ENCODE results near the gene LMAN2L.

LMAN2L gene

GRCh38 chr2:96702098-96702785 lies 37.6 kb downstream of the LMAN2L start:
- DNase-seq, result peak; percentile 57

GRCh38 chr2:96701636-96702035 lies 38.2 kb downstream of the LMAN2L start:
- DNase-seq, result peak; percentile 42

GRCh38 chr2:96700086-96700485 lies 39.8 kb downstream of the LMAN2L start:
- DNase-seq, result peak; percentile 41

- DNase-seq, result peak; percentile 22
Measured at GRCh38 chr2:96699621-96700020, 40.2 kb downstream of the LMAN2L start.

GRCh38 chr2:96699021-96699420 lies 40.8 kb downstream of the LMAN2L start:
- peak; percentile 42 for DNase-seq

- DNase-seq, result peak; percentile 54
Measured at GRCh38 chr2:96698221-96698861, 41.5 kb downstream of the LMAN2L start.

GRCh38 chr2:96697476-96697875 lies 42.4 kb downstream of the LMAN2L start:
- DNase-seq, result no peak

GRCh38 chr2:96695602-96696001 lies 44.3 kb downstream of the LMAN2L start:
- peak; percentile 39 for DNase-seq

- DNase-seq, result peak; percentile 54
Measured at GRCh38 chr2:96694816-96695455, 44.9 kb downstream of the LMAN2L start.

- DNase-seq, result no peak
Measured at GRCh38 chr2:96694279-96694678, 45.6 kb downstream of the LMAN2L start.

GRCh38 chr2:96693286-96694200 lies 46.3 kb downstream of the LMAN2L start:
- peak; percentile 24 for DNase-seq

- DNase-seq, result peak; percentile 53
Measured at GRCh38 chr2:96692094-96692971, 47.5 kb downstream of the LMAN2L start.

GRCh38 chr2:96691022-96691612 lies 48.7 kb downstream of the LMAN2L start:
- no peak for DNase-seq

- DNase-seq, result no peak
Measured at GRCh38 chr2:96690306-96691021, 49.4 kb downstream of the LMAN2L start.

- no peak for DNase-seq
Measured at GRCh38 chr2:96689431-96689991, 50.4 kb downstream of the LMAN2L start.

GRCh38 chr2:96688649-96689430 lies 51.0 kb downstream of the LMAN2L start:
- no peak for DNase-seq

- DNase-seq, result no peak
Measured at GRCh38 chr2:96687711-96688640, 51.9 kb downstream of the LMAN2L start.

- DNase-seq, result no peak
Measured at GRCh38 chr2:96687266-96687665, 52.6 kb downstream of the LMAN2L start.
